ENCODE measurements around the gene CCND2. TPM values are rescaled to one million over a fixed set of nuclear protein-coding genes. Genes with fewer than 3 reads are reported as not detected.

The CCND2 gene
- total and polyA plus RNA-seq, 7 donors = 7.8 to 178 (median 98.7) TPM

- intact Hi-C loops (cut with DNase I) = no loop called here
- Histone ChIP-seq H3K27ac (no peak overlapping the region), H3K4me1 (no peaks in the 10 kb centered on the region), H3K9me3 (no peaks in the 10 kb centered on the region), H3K36me3 (no peaks in the 10 kb centered on the region), H3K27me3 (no peaks in the 10 kb centered on the region), H3K4me3 (no peak overlapping the region)
- DNase-seq = no peak
- 93% methylated on average over 18 of the region's 18 CpGs for WGBS, 2 donors
- TF ChIP-seq POLR2AphosphoS5 (IDR thresholded peaks at IDR 0.05) (no peak), CTCF (IDR thresholded peaks at IDR 0.05) (no peak), POLR2A (IDR thresholded peaks at IDR 0.05) (no peak), EP300 (IDR thresholded peaks at IDR 0.05) (no peak)
Observed at GRCh38 chr12:4228122-4228580, 45.4 kb upstream of the CCND2 start.

GRCh38 chr12:4230526-4230925 is 43.0 kb upstream of the CCND2 start:
- DNase-seq = no peak
- intact Hi-C loops (cut with DNase I) = no loop called here
- 70 to 79% methylated on average over 6 of the region's 6 CpGs for WGBS, 2 donors

GRCh38 chr12:4238577-4238976 is 35.0 kb upstream of the CCND2 start:
- Histone ChIP-seq H3K9me3 (peaks cover 0 to 3% (median 0%) of the 10 kb centered on the region in 4 donors), H3K36me3 (no peaks in the 10 kb centered on the region), H3K27ac (no peak overlapping the region), H3K4me3 (no peak overlapping the region), H3K4me1 (no peaks in the 10 kb centered on the region), H3K27me3 (no peaks in the 10 kb centered on the region)
- WGBS, 2 donors = 82 to 93% methylated on average over 2 of the region's 2 CpGs
- DNase-seq = no peak
- no peak for TF ChIP-seq POLR2A (IDR thresholded peaks at IDR 0.05)
- no peak for TF ChIP-seq EP300 (IDR thresholded peaks at IDR 0.05)
- TF ChIP-seq POLR2AphosphoS5 (IDR thresholded peaks at IDR 0.05) = no peak
- no peak for TF ChIP-seq CTCF (IDR thresholded peaks at IDR 0.05)
- intact Hi-C loops (cut with DNase I) = no loop called here

More at GRCh38 chr12:4230526-4230925, 43.0 kb upstream of the CCND2 start:
- no peak for TF ChIP-seq POLR2AphosphoS5 (IDR thresholded peaks at IDR 0.05)
- TF ChIP-seq CTCF (IDR thresholded peaks at IDR 0.05) = no peak
- TF ChIP-seq POLR2A (IDR thresholded peaks at IDR 0.05) = no peak
- TF ChIP-seq EP300 (IDR thresholded peaks at IDR 0.05) = no peak
- H3K36me3 ChIP-seq = no peaks in the 10 kb centered on the region
- no peaks in the 10 kb centered on the region for H3K9me3 ChIP-seq
- no peak overlapping the region for H3K4me3 ChIP-seq
- no peak overlapping the region for H3K27ac ChIP-seq
- H3K27me3 ChIP-seq = no peaks in the 10 kb centered on the region
- H3K4me1 ChIP-seq = no peaks in the 10 kb centered on the region

GRCh38 chr12:4239746-4240145 is 33.8 kb upstream of the CCND2 start:
- no peaks in the 10 kb centered on the region for H3K36me3 ChIP-seq
- no peak for TF ChIP-seq POLR2AphosphoS5 (IDR thresholded peaks at IDR 0.05)
- no peak overlapping the region for H3K4me3 ChIP-seq
- intact Hi-C loops (cut with DNase I) = no loop called here
- peaks cover 0 to 3% (median 0%) of the 10 kb centered on the region in 4 donors for H3K9me3 ChIP-seq
- 69 to 93% methylated on average over 4 of the region's 4 CpGs for WGBS, 2 donors
- no peak overlapping the region for H3K27ac ChIP-seq
- no peaks in the 10 kb centered on the region for H3K4me1 ChIP-seq
- H3K27me3 ChIP-seq = no peaks in the 10 kb centered on the region
- no peak for DNase-seq

- H3K27ac ChIP-seq = no peak overlapping the region
- intact Hi-C loops (cut with DNase I) = no loop called here
- no peak for DNase-seq
- H3K4me3 ChIP-seq = no peak overlapping the region
- 37 to 64% methylated on average over 5 of the region's 5 CpGs for WGBS, 2 donors
- H3K27me3 ChIP-seq = no peaks in the 10 kb centered on the region
- peaks cover 0 to 3% (median 0%) of the 10 kb centered on the region in 4 donors for H3K9me3 ChIP-seq
- no peaks in the 10 kb centered on the region for H3K4me1 ChIP-seq
- H3K36me3 ChIP-seq = no peaks in the 10 kb centered on the region
- TF ChIP-seq EP300 (IDR thresholded peaks at IDR 0.05) = no peak
- no peak for TF ChIP-seq POLR2A (IDR thresholded peaks at IDR 0.05)
- no peak for TF ChIP-seq CTCF (IDR thresholded peaks at IDR 0.05)
- TF ChIP-seq POLR2AphosphoS5 (IDR thresholded peaks at IDR 0.05) = no peak
Observed at GRCh38 chr12:4240161-4240783, 33.3 kb upstream of the CCND2 start.
